ENCODE measurements around the gene ZNF771. TPM values are rescaled to one million over a fixed set of nuclear protein-coding genes. Genes with fewer than 3 reads are reported as not detected.

Gene ZNF771
- 12.0 TPM for total RNA-seq (ENCODE audit: insufficient read depth, low replicate concordance)

- DNase-seq (ENCODE audit: low spot score) = peak; percentile 94
Measured at GRCh38 chr16:30407102-30407803, at the start of gene ZNF771. Gene ZNF771, plus strand, starts transcription at chr16:30407606. Its CDS starts 448 bp downstream, at chr16:30408054.

- no peak for DNase-seq (ENCODE audit: low spot score)
Measured at GRCh38 chr16:30357715-30358576, 49.5 kb upstream of the ZNF771 start.

GRCh38 chr16:30358577-30358936 is 48.8 kb upstream of the ZNF771 start:
- DNase-seq (ENCODE audit: low spot score) = no peak

GRCh38 chr16:30358990-30359870 is 48.2 kb upstream of the ZNF771 start:
- no peak for DNase-seq (ENCODE audit: low spot score)

GRCh38 chr16:30359871-30360170 is 47.6 kb upstream of the ZNF771 start:
- DNase-seq (ENCODE audit: low spot score) = no peak

GRCh38 chr16:30361180-30361579 is 46.2 kb upstream of the ZNF771 start:
- no peak for DNase-seq (ENCODE audit: low spot score)

- no peak for DNase-seq (ENCODE audit: low spot score)
Measured at GRCh38 chr16:30365200-30365599, 42.2 kb upstream of the ZNF771 start.

- no peak for DNase-seq (ENCODE audit: low spot score)
Measured at GRCh38 chr16:30366511-30366910, 40.9 kb upstream of the ZNF771 start.

GRCh38 chr16:30367349-30368009 is 39.9 kb upstream of the ZNF771 start:
- no peak for DNase-seq (ENCODE audit: low spot score)

GRCh38 chr16:30368122-30368791 is 39.1 kb upstream of the ZNF771 start:
- DNase-seq (ENCODE audit: low spot score) = peak; percentile 40

- no peak for DNase-seq (ENCODE audit: low spot score)
Measured at GRCh38 chr16:30368792-30369090, 38.7 kb upstream of the ZNF771 start.

- peak; percentile 22 for DNase-seq (ENCODE audit: low spot score)
Measured at GRCh38 chr16:30369091-30369937, 38.1 kb upstream of the ZNF771 start.

- DNase-seq (ENCODE audit: low spot score) = no peak
Measured at GRCh38 chr16:30369938-30370455, 37.4 kb upstream of the ZNF771 start.

- peak; percentile 100 for DNase-seq (ENCODE audit: low spot score)
Measured at GRCh38 chr16:30370456-30371247, 36.8 kb upstream of the ZNF771 start, which contains the start of gene TBC1D10B. Gene TBC1D10B, minus strand, starts transcription at chr16:30370494. Its CDS starts 311 bp downstream, at chr16:30370183.

- no peak for DNase-seq (ENCODE audit: low spot score)
Measured at GRCh38 chr16:30371248-30371816, 36.1 kb upstream of the ZNF771 start.

GRCh38 chr16:30372038-30372712 is 35.2 kb upstream of the ZNF771 start:
- DNase-seq (ENCODE audit: low spot score) = no peak

- no peak for DNase-seq (ENCODE audit: low spot score)
Measured at GRCh38 chr16:30372725-30373124, 34.7 kb upstream of the ZNF771 start.

GRCh38 chr16:30374538-30374937 is 32.9 kb upstream of the ZNF771 start, which contains the start of gene MYL11:
Gene MYL11, plus strand, starts transcription at chr16:30374802. Its CDS starts 56 bp downstream, at chr16:30374858.
- DNase-seq (ENCODE audit: low spot score) = no peak
